Measurements from ENCODE around the gene EVA1C.

DNA sequence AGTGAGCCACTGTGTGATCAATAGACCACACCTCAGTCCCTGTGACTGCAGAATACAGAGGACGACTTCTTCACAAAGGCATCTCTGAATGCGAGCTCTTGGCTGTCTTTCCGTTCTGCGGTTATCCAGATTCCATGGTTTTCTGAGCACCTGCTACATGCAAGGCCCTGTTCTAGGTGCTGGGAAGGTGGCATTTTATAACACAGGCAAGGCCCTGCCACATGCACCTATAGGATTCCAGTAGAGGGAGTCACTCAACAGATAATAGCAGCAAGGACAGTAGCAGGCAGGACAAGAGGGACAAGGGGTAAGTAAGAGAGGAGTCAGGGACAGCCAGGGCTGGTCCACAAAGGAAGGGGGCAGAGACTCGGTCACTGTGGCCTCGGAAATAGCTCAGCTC is 28.7 kb upstream of the EVA1C start:
- TF ChIP-seq, protein P1, sequence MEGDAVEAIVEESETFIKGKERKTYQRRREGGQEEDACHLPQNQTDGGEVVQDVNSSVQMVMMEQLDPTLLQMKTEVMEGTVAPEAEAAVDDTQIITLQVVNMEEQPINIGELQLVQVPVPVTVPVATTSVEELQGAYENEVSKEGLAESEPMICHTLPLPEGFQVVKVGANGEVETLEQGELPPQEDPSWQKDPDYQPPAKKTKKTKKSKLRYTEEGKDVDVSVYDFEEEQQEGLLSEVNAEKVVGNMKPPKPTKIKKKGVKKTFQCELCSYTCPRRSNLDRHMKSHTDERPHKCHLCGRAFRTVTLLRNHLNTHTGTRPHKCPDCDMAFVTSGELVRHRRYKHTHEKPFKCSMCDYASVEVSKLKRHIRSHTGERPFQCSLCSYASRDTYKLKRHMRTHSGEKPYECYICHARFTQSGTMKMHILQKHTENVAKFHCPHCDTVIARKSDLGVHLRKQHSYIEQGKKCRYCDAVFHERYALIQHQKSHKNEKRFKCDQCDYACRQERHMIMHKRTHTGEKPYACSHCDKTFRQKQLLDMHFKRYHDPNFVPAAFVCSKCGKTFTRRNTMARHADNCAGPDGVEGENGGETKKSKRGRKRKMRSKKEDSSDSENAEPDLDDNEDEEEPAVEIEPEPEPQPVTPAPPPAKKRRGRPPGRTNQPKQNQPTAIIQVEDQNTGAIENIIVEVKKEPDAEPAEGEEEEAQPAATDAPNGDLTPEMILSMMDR (IDR thresholded peaks at IDR 0.05 in 2 of 3, conservative IDR thresholded peaks at IDR 0.05 in 1 of 3; ENCODE audit: borderline replicate concordance in 1 of 3, insufficient read depth in 1 of 3, low read depth in 2 of 3, low read length in 2 of 3) = 0 out of 6 replicates have a peak, but pooled peaks of 2 of the 3 experiments have one; percentile 14 to 17
- TF ChIP-seq, protein P2, sequence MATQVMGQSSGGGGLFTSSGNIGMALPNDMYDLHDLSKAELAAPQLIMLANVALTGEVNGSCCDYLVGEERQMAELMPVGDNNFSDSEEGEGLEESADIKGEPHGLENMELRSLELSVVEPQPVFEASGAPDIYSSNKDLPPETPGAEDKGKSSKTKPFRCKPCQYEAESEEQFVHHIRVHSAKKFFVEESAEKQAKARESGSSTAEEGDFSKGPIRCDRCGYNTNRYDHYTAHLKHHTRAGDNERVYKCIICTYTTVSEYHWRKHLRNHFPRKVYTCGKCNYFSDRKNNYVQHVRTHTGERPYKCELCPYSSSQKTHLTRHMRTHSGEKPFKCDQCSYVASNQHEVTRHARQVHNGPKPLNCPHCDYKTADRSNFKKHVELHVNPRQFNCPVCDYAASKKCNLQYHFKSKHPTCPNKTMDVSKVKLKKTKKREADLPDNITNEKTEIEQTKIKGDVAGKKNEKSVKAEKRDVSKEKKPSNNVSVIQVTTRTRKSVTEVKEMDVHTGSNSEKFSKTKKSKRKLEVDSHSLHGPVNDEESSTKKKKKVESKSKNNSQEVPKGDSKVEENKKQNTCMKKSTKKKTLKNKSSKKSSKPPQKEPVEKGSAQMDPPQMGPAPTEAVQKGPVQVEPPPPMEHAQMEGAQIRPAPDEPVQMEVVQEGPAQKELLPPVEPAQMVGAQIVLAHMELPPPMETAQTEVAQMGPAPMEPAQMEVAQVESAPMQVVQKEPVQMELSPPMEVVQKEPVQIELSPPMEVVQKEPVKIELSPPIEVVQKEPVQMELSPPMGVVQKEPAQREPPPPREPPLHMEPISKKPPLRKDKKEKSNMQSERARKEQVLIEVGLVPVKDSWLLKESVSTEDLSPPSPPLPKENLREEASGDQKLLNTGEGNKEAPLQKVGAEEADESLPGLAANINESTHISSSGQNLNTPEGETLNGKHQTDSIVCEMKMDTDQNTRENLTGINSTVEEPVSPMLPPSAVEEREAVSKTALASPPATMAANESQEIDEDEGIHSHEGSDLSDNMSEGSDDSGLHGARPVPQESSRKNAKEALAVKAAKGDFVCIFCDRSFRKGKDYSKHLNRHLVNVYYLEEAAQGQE (IDR thresholded peaks at IDR 0.05; ENCODE audit: low read depth) = no peak
- TF ChIP-seq POLR2AphosphoS5 (IDR thresholded peaks at IDR 0.05; ENCODE audit: low read depth, low read length) = no peak
- no peak for TF ChIP-seq EZH2 (IDR thresholded peaks at IDR 0.05)
- no peak for TF ChIP-seq FOSL1 (IDR thresholded peaks at IDR 0.05; ENCODE audit: low read depth)
- peak; percentile 40 for TF ChIP-seq RAD21 (IDR thresholded peaks at IDR 0.05; ENCODE audit: low read depth)
- no peak for TF ChIP-seq EZH2phosphoT487 (IDR thresholded peaks at IDR 0.05; ENCODE audit: borderline replicate concordance)

Measured in HCT116 (cell line).